ENCODE measurements around the gene TCEA2. TPM values are rescaled to one million over a fixed set of nuclear protein-coding genes. Genes with fewer than 3 reads are reported as not detected.
"Not testable (repeated sequence)": the region's sequence is repeated elsewhere in the genome, so short reads cannot be mapped to it uniquely, and the experiment has no call there.

The TCEA2 gene
- total RNA-seq, 4 donors from 2014 or later = 22.8 to 59.0 (median 43.6) TPM

- H3K4me1 ChIP-seq = peaks cover 0 to 5% (median 4%) of the 10 kb centered on the region in 4 donors
- TF ChIP-seq CTCF (IDR thresholded peaks at IDR 0.05) = no peak
- H3K9me3 ChIP-seq = no peaks in the 10 kb centered on the region
- H3K36me3 ChIP-seq = no peaks in the 10 kb centered on the region
- peaks cover 0 to 11% (median 0%) of the 10 kb centered on the region in 4 donors for H3K27me3 ChIP-seq
- no peak for DNase-seq (ENCODE audit: extremely low spot score)
- no peak overlapping the region for H3K4me3 ChIP-seq
- WGBS = 72% methylated on average over 13 of the region's 14 CpGs
- intact Hi-C loops (cut with DNase I) = no loop called here
- H3K27ac ChIP-seq (replicated peaks in 1 of 4) = no peak overlapping the region
Observed at GRCh38 chr20:64115171-64115911, 52.3 kb downstream of the TCEA2 start.

- Histone ChIP-seq H3K4me1 (peaks cover 0 to 8% (median 7%) of the 10 kb centered on the region in 4 donors), H3K36me3 (no peaks in the 10 kb centered on the region), H3K27ac (replicated peaks in 1 of 4) (no peak overlapping the region), H3K4me3 (no peak overlapping the region), H3K27me3 (peaks cover 0 to 18% (median 2%) of the 10 kb centered on the region in 4 donors), H3K9me3 (no peaks in the 10 kb centered on the region)
- TF ChIP-seq EP300 (IDR thresholded peaks at IDR 0.05) (no peak), POLR2AphosphoS5 (IDR thresholded peaks at IDR 0.05) (no peak), POLR2A (IDR thresholded peaks at IDR 0.05; ENCODE audit: low read depth) (no peak), CTCF (IDR thresholded peaks at IDR 0.05) (no peak)
- DNase-seq (ENCODE audit: extremely low spot score) = no peak
- 77% methylated on average over 7 of the region's 21 CpGs for WGBS
- intact Hi-C loops (cut with DNase I) = no loop called here
Observed at GRCh38 chr20:64116016-64116415, 53.0 kb downstream of the TCEA2 start.

- H3K4me1 ChIP-seq = peaks cover 0 to 8% (median 7%) of the 10 kb centered on the region in 4 donors
- intact Hi-C loops (cut with DNase I) = no loop called here
- DNase-seq (ENCODE audit: extremely low spot score) = no peak
- WGBS = 87% methylated on average over 14 of the region's 17 CpGs
- H3K4me3 ChIP-seq = no peak overlapping the region
- no peak overlapping the region for H3K27ac ChIP-seq (replicated peaks in 1 of 4)
- H3K36me3 ChIP-seq = no peaks in the 10 kb centered on the region
- TF ChIP-seq POLR2A (IDR thresholded peaks at IDR 0.05; ENCODE audit: low read depth) = no peak
- TF ChIP-seq EP300 (IDR thresholded peaks at IDR 0.05) = no peak
- no peak for TF ChIP-seq POLR2AphosphoS5 (IDR thresholded peaks at IDR 0.05)
- no peak for TF ChIP-seq CTCF (IDR thresholded peaks at IDR 0.05)
- H3K9me3 ChIP-seq = no peaks in the 10 kb centered on the region
- H3K27me3 ChIP-seq = peaks cover 0 to 26% (median 5%) of the 10 kb centered on the region in 4 donors
Observed at GRCh38 chr20:64116541-64117431, 53.8 kb downstream of the TCEA2 start.

GRCh38 chr20:64117432-64117777, 54.4 kb downstream of the TCEA2 start:
- 71% methylated on average over 4 of the region's 6 CpGs for WGBS
- H3K4me1 ChIP-seq; H3K36me3 ChIP-seq; DNase-seq (ENCODE audit: extremely low spot score); H3K4me3 ChIP-seq; intact Hi-C loops (cut with DNase I); H3K27ac ChIP-seq (replicated peaks in 1 of 4); H3K9me3 ChIP-seq: not testable (repeated sequence)
- peaks cover 0 to 32% (median 5%) of the 10 kb centered on the region in 4 donors for H3K27me3 ChIP-seq

- Histone ChIP-seq H3K36me3 (no peaks in the 10 kb centered on the region), H3K4me3 (no peak overlapping the region), H3K4me1 (peaks cover 0 to 8% (median 7%) of the 10 kb centered on the region in 4 donors), H3K9me3 (no peaks in the 10 kb centered on the region), H3K27me3 (peaks cover 0 to 33% (median 5%) of the 10 kb centered on the region in 4 donors), H3K27ac (replicated peaks in 1 of 4) (no peak overlapping the region)
- intact Hi-C loops (cut with DNase I) = no loop called here
- 77% methylated on average over 8 of the region's 8 CpGs for WGBS
- no peak for DNase-seq (ENCODE audit: extremely low spot score)
- TF ChIP-seq POLR2A (IDR thresholded peaks at IDR 0.05; ENCODE audit: low read depth) (no peak), EP300 (IDR thresholded peaks at IDR 0.05) (no peak), CTCF (IDR thresholded peaks at IDR 0.05) (no peak), POLR2AphosphoS5 (IDR thresholded peaks at IDR 0.05) (no peak)
Observed at GRCh38 chr20:64119301-64119680, 56.3 kb downstream of the TCEA2 start.

Measured in esophagus muscularis mucosa (tissue), 4 donors.